ENCODE results near the gene CSF2RB. TPM values are rescaled to one million over a fixed set of nuclear protein-coding genes. Genes with fewer than 3 reads are reported as not detected.
A peak's percentile ranks its signal among the peaks of the same experiment; 100 is the strongest.

The CSF2RB gene
- total RNA-seq, 1 donor from 2014 or later: 0.56 TPM

DNA sequence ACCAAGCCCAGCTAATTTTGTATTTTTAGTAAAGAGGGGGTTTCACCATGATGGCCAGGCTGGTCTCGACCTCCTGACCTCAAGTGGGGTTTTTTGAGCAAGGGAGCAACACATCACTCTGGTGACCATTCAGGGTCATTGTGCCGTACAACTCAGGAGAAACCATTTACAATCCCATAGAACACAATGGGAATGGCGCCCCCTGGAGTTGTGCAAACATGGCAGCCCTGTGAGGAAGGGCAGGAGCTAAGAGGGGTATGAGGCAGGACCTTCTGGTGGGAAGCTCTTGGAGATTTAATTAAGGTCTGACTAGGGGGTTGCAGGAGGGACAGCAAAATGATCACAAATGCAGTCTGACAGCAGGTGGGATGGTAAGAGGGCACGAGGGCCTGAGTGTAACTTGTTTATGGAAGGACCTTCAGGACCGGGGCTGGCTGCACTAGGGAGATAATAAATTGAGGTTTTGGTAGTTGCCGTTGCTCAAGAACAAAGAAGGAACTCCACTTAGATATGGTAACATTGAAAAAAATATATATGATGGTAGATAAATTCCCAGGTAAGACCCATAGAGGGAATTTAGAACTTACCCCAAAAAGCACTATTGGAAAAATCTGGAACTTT lies 9.1 kb upstream of the CSF2RB start:
- no peaks in the 10 kb centered on the region for H3K4me1 Mint-ChIP-seq
- H3K36me3 Mint-ChIP-seq: no peaks in the 10 kb centered on the region

GRCh38 chr22:36907253-36908195 lies 5.9 kb upstream of the CSF2RB start:
- TF ChIP-seq, protein P1, sequence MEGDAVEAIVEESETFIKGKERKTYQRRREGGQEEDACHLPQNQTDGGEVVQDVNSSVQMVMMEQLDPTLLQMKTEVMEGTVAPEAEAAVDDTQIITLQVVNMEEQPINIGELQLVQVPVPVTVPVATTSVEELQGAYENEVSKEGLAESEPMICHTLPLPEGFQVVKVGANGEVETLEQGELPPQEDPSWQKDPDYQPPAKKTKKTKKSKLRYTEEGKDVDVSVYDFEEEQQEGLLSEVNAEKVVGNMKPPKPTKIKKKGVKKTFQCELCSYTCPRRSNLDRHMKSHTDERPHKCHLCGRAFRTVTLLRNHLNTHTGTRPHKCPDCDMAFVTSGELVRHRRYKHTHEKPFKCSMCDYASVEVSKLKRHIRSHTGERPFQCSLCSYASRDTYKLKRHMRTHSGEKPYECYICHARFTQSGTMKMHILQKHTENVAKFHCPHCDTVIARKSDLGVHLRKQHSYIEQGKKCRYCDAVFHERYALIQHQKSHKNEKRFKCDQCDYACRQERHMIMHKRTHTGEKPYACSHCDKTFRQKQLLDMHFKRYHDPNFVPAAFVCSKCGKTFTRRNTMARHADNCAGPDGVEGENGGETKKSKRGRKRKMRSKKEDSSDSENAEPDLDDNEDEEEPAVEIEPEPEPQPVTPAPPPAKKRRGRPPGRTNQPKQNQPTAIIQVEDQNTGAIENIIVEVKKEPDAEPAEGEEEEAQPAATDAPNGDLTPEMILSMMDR (IDR thresholded peaks at IDR 0.05; ENCODE audit: unreplicated experiment): no peak
- Mint-ChIP-seq H3K36me3 (no peaks in the 10 kb centered on the region), H3K27ac (no peak overlapping the region), H3K4me1 (peaks cover 17% of the 10 kb centered on the region), H3K4me3 (no peak overlapping the region), H3K27me3 (ENCODE audit: low read depth) (peaks cover 6% of the 10 kb centered on the region), H3K9me3 (peaks cover 5% of the 10 kb centered on the region)
- no peak for DNase-seq (ENCODE audit: low spot score in 2 of 2, unreplicated experiment in 2 of 2)

More for the DNA sequence above, 9.1 kb upstream of the CSF2RB start:
- Mint-ChIP-seq H3K27ac (no peak overlapping the region), H3K27me3 (ENCODE audit: low read depth) (peaks cover 22% of the 10 kb centered on the region), H3K4me3 (no peak overlapping the region), H3K9me3 (peaks cover 8% of the 10 kb centered on the region)
- TF ChIP-seq, protein P1 (IDR thresholded peaks at IDR 0.05; ENCODE audit: unreplicated experiment): no peak
- no peak for DNase-seq (ENCODE audit: low spot score in 2 of 2, unreplicated experiment in 2 of 2)

DNA sequence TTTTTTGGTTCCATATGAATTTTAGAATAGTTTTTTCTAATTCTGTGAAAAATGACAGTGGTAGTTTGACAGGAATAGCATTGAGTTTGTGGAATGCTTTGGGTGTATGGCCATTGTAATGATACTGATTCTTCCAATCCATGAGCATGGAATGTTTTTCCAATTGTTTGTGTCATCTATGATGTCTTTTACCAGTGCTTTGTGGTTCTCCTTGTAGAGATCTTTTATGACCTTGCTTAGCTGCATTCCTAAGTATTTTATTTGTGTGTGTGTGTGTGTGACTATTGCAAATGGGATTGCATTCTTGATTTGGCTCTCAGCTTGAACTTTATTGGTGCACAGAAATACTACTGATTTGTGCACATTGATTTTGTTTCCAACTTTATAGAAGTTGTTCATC lies 3.0 kb upstream of the CSF2RB start:
- DNase-seq (ENCODE audit: low spot score in 2 of 2, unreplicated experiment in 2 of 2): no peak

GRCh38 chr22:36911887-36912661 lies 1.4 kb upstream of the CSF2RB start:
- peaks cover 26% of the 10 kb centered on the region for H3K4me1 Mint-ChIP-seq
- no peak for DNase-seq (ENCODE audit: low spot score in 2 of 2, unreplicated experiment in 2 of 2)

More for the DNA sequence above, 3.0 kb upstream of the CSF2RB start:
- Mint-ChIP-seq H3K27ac (no peak overlapping the region), H3K36me3 (no peaks in the 10 kb centered on the region), H3K9me3 (peaks cover 3% of the 10 kb centered on the region), H3K4me1 (peaks cover 26% of the 10 kb centered on the region), H3K27me3 (ENCODE audit: low read depth) (no peaks in the 10 kb centered on the region), H3K4me3 (no peak overlapping the region)
- TF ChIP-seq, protein P1 (IDR thresholded peaks at IDR 0.05; ENCODE audit: unreplicated experiment): no peak

More at GRCh38 chr22:36911887-36912661, 1.4 kb upstream of the CSF2RB start:
- Mint-ChIP-seq H3K36me3 (no peaks in the 10 kb centered on the region), H3K4me3 (no peak overlapping the region), H3K9me3 (peaks cover 3% of the 10 kb centered on the region), H3K27ac (peak overlapping the region; percentile 3), H3K27me3 (ENCODE audit: low read depth) (peaks cover under 1% of the 10 kb centered on the region)
- TF ChIP-seq, protein P1 (IDR thresholded peaks at IDR 0.05; ENCODE audit: unreplicated experiment): no peak
